ENCODE results near the gene CCDC85B. TPM values are rescaled to one million over a fixed set of nuclear protein-coding genes. Genes with fewer than 3 reads are reported as not detected.
A peak's percentile ranks its signal among the peaks of the same experiment; 100 is the strongest.

CCDC85B gene
- total and polyA plus RNA-seq, 4 donors: 4.3 to 12.6 (median 6.9) TPM

GRCh38 chr11:65919573-65920371 is 29.3 kb downstream of the CCDC85B start:
- Histone ChIP-seq H3K4me1 (ENCODE audit: control insufficient read depth in 4 of 4, insufficient read depth in 4 of 4, low read length in 3 of 4) (peaks cover 7 to 31% (median 21%) of the 10 kb centered on the region in 4 donors), H3K9me3 (ENCODE audit: control insufficient read depth in 4 of 4, low read length in 3 of 4) (no peaks in the 10 kb centered on the region), H3K9ac (ENCODE audit: low read depth in 1 of 2, low read length in 2 of 2) (peak overlapping the region in 1 of 2 donors; percentile 27), H3K36me3 (ENCODE audit: control insufficient read depth in 4 of 4, insufficient read depth in 3 of 4, low read depth in 1 of 4, low read length in 3 of 4) (peaks cover 0 to 9% (median 4%) of the 10 kb centered on the region in 4 donors), H3K27me3 (ENCODE audit: control insufficient read depth in 4 of 4, insufficient read depth in 4 of 4, low read length in 3 of 4) (no peaks in the 10 kb centered on the region), H3K27ac (ENCODE audit: low read depth in 1 of 2, low read length in 2 of 2) (peak overlapping the region; percentile 32 to 67), H3K4me3 (ENCODE audit: low read depth in 1 of 3, low read length in 3 of 3) (peak overlapping the region; percentile 56 to 86 (median 76))
- no peak for TF ChIP-seq JUND (IDR thresholded peaks at IDR 0.05)
- no peak for TF ChIP-seq RXRA (IDR thresholded peaks at IDR 0.05)
- TF ChIP-seq HNF4G (IDR thresholded peaks at IDR 0.05): no peak
- DNase-seq (ENCODE audit: low spot score): no peak
- 2% methylated on average over 60 of the region's 60 CpGs for whole genome bisulfite sequencing

- peaks cover 0 to 9% (median 4%) of the 10 kb centered on the region in 4 donors for H3K36me3 ChIP-seq (ENCODE audit: control insufficient read depth in 4 of 4, insufficient read depth in 3 of 4, low read depth in 1 of 4, low read length in 3 of 4)
- peak; percentile 59 for DNase-seq (ENCODE audit: low spot score)
- 78% methylated on average over 15 of the region's 15 CpGs for WGBS
- no peaks in the 10 kb centered on the region for H3K27me3 ChIP-seq (ENCODE audit: control insufficient read depth in 4 of 4, insufficient read depth in 4 of 4, low read length in 3 of 4)
- peaks cover 7 to 31% (median 21%) of the 10 kb centered on the region in 4 donors for H3K4me1 ChIP-seq (ENCODE audit: control insufficient read depth in 4 of 4, insufficient read depth in 4 of 4, low read length in 3 of 4)
- no peak overlapping the region for H3K27ac ChIP-seq (ENCODE audit: low read depth in 1 of 2, low read length in 2 of 2)
- peak overlapping the region in 2 of 3 donors; percentile 76 to 86 for H3K4me3 ChIP-seq (ENCODE audit: low read depth in 1 of 3, low read length in 3 of 3)
- no peak for TF ChIP-seq FOXA1 (IDR thresholded peaks at IDR 0.05)
- no peak for TF ChIP-seq GABPA (IDR thresholded peaks at IDR 0.05 in 1 of 2, conservative IDR thresholded peaks at IDR 0.05 in 1 of 2)
- peak overlapping the region in 1 of 2 donors; percentile 27 for H3K9ac ChIP-seq (ENCODE audit: low read depth in 1 of 2, low read length in 2 of 2)
- no peaks in the 10 kb centered on the region for H3K9me3 ChIP-seq (ENCODE audit: control insufficient read depth in 4 of 4, low read length in 3 of 4)
These were observed 29.9 kb downstream of the CCDC85B start for GRCh38 chr11:65920372-65920802.

GRCh38 chr11:65921033-65921555 is 30.6 kb downstream of the CCDC85B start:
- WGBS: 94% methylated on average over 12 of the region's 12 CpGs
- no peak overlapping the region for H3K4me3 ChIP-seq (ENCODE audit: low read depth in 1 of 3, low read length in 3 of 3)
- H3K27me3 ChIP-seq (ENCODE audit: control insufficient read depth in 4 of 4, insufficient read depth in 4 of 4, low read length in 3 of 4): no peaks in the 10 kb centered on the region
- no peak for DNase-seq (ENCODE audit: low spot score)
- no peak overlapping the region for H3K27ac ChIP-seq (ENCODE audit: low read depth in 1 of 2, low read length in 2 of 2)
- peaks cover 7 to 31% (median 21%) of the 10 kb centered on the region in 4 donors for H3K4me1 ChIP-seq (ENCODE audit: control insufficient read depth in 4 of 4, insufficient read depth in 4 of 4, low read length in 3 of 4)
- H3K9ac ChIP-seq (ENCODE audit: low read depth in 1 of 2, low read length in 2 of 2): no peak overlapping the region
- TF ChIP-seq MAX (IDR thresholded peaks at IDR 0.05): no peak
- TF ChIP-seq RAD21 (IDR thresholded peaks at IDR 0.05): no peak
- TF ChIP-seq HNF4G (IDR thresholded peaks at IDR 0.05): no peak
- no peak for TF ChIP-seq CTCF (IDR thresholded peaks at IDR 0.05; ENCODE audit: low read depth, low read length, missing input control)
- TF ChIP-seq ATF3 (IDR thresholded peaks at IDR 0.05): no peak
- TF ChIP-seq HNF4A (conservative IDR thresholded peaks at IDR 0.05): no peak
- no peak for TF ChIP-seq REST (IDR thresholded peaks at IDR 0.05)
- TF ChIP-seq SP1 (IDR thresholded peaks at IDR 0.05): no peak
- no peak for TF ChIP-seq TAF1 (conservative IDR thresholded peaks at IDR 0.05)
- TF ChIP-seq ZBTB33 (IDR thresholded peaks at IDR 0.05): no peak
- TF ChIP-seq FOXA1 (IDR thresholded peaks at IDR 0.05): no peak
- H3K36me3 ChIP-seq (ENCODE audit: control insufficient read depth in 4 of 4, insufficient read depth in 3 of 4, low read depth in 1 of 4, low read length in 3 of 4): peaks cover 0 to 9% (median 4%) of the 10 kb centered on the region in 4 donors
- no peaks in the 10 kb centered on the region for H3K9me3 ChIP-seq (ENCODE audit: control insufficient read depth in 4 of 4, low read length in 3 of 4)
